Epithelial cell of proximal tubule (primary cell): ENCODE measurements around the gene MORN1. TPM values are rescaled to one million over a fixed set of nuclear protein-coding genes. Genes with fewer than 3 reads are reported as not detected.

Experiments
- DNase-seq: peaks from one replicate; pipeline ENCODE4 v3.0.0-alpha.2; 2011; ENCODE audit warnings: low read depth
- H3K4me3 ChIP-seq: 2 replicates; pipeline ENCODE4 v1.5.1; 2011; ENCODE audit warnings: low read depth, mild to moderate bottlenecking, low read length
- total RNA-seq: library from RNA; depleted of rRNA; stranded (reverse); fragments of >200 nt; gene quantifications from 2 replicates; pipeline ENCODE4 v1.2.3, GENCODE V29; 2015
- TF ChIP-seq, protein P1 (sequence below): conservative IDR thresholded peaks from 2 replicates; pipeline ENCODE4 v1.5.1; 2012; ENCODE audit warnings: low read depth, mild to moderate bottlenecking, low read length

The MORN1 gene
- total RNA-seq, 1 donor from 2014 or later = 8.1 TPM

DNA sequence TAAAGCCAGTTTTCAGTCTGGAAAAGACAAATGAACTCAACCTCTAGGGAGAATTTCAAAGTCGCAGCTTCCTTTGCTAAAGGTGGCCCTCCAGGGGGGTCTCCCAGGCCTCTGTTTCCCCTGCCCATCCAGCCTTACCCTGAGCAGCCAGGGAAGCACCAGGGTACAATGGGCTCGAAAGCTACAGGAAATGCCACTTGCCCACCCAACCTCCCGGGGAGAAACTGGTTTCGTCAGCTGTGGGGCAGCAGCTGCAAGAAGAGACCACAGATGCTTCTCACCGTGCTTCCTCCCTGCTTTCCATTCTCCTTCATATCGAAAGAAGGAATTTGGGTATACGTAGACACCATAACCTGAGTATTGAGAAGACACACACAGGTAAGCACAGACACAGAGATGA lies 1.7 kb downstream of the MORN1 start:
- no peak for DNase-seq
- TF ChIP-seq, protein P1, sequence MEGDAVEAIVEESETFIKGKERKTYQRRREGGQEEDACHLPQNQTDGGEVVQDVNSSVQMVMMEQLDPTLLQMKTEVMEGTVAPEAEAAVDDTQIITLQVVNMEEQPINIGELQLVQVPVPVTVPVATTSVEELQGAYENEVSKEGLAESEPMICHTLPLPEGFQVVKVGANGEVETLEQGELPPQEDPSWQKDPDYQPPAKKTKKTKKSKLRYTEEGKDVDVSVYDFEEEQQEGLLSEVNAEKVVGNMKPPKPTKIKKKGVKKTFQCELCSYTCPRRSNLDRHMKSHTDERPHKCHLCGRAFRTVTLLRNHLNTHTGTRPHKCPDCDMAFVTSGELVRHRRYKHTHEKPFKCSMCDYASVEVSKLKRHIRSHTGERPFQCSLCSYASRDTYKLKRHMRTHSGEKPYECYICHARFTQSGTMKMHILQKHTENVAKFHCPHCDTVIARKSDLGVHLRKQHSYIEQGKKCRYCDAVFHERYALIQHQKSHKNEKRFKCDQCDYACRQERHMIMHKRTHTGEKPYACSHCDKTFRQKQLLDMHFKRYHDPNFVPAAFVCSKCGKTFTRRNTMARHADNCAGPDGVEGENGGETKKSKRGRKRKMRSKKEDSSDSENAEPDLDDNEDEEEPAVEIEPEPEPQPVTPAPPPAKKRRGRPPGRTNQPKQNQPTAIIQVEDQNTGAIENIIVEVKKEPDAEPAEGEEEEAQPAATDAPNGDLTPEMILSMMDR = no peak
- no peak overlapping the region for H3K4me3 ChIP-seq

DNA sequence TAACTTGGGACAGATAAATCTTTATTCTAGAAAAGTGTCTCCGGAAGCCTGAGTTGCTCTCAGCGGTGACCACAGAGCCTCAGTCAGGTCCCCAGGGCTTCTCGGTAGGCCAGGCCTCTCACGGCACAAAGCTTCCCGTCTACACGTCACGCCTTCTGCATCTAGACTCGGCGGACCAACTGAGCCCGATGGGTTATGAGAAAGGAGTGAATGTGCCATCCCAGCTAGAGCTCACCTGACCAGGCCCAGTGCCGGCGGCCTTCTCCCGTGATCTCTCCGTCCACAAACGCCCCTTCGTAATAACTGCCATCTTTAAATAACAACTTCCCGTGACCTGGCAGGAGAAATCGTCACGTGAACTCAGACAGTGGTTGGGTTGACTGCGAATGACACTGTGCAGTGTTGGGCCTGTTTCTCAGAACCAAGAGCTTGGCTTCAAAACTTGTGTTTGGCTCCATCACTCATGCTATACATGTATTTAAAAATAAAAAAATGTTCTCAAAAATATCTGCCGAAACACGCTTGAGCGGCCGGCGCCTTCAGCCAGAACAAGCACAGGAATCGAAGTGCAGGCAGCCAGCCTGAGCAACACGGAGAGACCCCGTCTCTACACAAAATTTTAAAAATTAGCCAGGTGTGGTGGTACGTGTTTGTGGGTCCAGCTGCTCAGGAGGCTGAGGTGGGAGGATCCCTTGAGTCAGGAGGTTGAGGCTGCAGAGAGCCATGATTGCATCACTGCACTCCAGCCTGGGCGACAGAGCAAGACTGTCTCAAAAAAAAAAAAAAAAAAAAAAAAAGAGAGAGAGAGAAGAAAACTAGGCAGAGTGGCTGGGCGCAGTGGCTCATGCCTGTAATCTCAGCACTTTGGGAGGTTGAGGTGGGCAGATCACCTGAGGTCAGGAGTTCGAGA lies 3.1 kb downstream of the MORN1 start:
- TF ChIP-seq, protein P1 = no peak
- H3K4me3 ChIP-seq = no peak overlapping the region
- DNase-seq = no peak

DNA sequence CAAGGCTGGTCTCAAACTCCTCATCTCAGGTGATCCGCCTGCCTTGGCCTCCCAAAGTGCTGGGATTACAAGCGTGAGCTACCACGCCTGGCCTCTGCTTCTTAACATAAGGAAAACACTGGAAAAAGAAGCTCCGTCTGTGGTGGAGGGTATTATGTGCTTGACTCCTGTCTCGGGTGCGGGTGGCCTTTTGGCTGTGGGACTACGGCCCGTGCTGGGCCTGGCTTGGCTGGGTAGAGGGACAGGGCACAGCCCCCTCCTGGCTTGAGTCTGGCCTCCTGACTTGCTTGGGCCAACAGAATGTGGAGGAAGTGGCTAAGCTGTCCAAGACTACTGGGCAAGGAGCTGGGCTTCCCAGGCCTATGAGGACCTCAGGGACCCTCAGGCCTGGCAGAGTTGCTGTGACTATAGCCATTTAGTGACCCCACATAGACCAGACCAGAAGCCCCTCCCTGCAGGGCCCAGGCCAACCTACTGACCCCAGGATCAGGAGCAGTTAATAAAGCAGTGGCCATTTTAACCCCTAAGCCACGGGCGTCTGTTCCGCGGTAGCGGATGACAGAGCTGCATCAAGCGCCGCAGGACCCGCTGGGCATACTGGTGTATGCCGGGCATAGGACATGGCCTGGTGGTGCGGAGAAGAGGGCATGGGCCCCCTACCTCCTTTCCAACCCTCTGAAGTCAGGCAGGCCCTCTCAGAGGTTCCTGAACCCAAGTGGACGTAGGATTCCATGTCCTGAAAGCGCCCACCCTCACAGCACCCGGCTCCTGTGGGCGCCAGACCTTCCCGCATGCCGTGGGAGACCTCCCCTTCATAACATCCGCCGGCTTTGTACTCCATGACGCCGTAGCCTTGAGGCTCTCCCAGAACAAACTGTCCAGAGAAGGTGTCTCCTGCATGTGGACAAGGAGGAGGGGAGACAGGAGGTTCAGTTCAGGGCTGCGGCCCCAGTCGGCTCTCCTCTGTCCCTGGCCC lies 4.4 kb downstream of the MORN1 start:
- TF ChIP-seq, protein P1 = no peak
- H3K4me3 ChIP-seq = no peak overlapping the region
- DNase-seq = no peak

DNA sequence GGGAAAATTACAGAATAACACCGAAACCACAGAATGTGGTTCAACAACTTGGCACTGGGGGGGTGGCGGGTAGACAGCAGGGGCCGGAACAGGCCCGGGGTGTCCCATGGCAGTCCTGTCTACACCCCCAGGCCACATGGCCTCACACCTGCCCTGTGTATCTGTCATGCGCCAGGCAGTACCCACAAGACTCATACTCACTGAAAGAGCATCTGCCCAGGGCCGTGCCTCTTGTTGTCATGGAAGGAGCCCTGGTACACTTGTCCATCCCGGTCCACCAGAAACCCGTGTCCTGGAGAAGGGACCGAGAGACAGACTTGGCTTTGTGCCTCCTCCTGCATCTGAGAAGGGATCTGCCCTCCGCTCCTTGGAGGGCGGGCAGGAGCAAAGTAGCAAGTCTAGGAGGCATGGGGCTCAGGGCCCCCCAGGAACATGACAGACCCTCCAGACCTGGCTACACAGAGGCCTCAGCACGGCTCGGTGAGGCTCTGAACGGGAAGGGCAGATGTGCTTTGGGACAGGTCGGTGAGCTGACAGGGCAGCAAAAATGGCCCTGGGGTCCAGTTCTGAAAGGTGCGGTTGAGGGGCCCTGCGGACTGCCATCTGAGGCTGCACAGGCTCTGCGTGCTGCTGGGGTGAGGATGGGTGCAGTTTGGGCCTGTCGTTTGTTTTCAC lies 5.6 kb downstream of the MORN1 start:
- DNase-seq = no peak
- TF ChIP-seq, protein P1 = no peak
- H3K4me3 ChIP-seq = no peak overlapping the region

DNA sequence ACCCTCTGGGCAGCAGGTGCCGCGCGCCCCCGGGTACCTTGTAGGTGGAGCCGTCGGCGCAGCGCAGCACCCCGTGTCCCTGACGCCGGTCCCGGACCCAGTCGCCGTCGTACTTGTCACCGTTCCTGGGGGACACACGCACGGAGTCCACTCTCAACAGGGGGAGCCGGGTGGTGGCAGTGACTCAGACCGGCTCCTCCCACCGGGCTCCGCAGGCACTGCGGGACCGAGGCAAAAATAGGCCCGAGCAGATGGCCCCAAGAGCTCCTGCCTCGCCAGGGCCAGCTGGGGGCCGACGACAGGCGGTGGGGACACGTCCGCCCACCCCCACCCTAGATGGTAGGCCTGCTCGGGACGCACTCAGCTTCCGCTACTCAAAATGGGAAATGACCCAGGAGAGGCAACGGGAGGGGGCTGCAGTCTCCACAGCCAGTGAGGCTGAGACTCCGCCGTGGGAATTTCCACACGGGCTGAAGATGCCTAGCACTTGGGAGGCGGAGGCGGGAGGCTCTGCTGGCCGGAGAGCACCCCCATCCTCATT lies 6.3 kb downstream of the MORN1 start:
- TF ChIP-seq, protein P1 = no peak
- no peak overlapping the region for H3K4me3 ChIP-seq
- no peak for DNase-seq

DNA sequence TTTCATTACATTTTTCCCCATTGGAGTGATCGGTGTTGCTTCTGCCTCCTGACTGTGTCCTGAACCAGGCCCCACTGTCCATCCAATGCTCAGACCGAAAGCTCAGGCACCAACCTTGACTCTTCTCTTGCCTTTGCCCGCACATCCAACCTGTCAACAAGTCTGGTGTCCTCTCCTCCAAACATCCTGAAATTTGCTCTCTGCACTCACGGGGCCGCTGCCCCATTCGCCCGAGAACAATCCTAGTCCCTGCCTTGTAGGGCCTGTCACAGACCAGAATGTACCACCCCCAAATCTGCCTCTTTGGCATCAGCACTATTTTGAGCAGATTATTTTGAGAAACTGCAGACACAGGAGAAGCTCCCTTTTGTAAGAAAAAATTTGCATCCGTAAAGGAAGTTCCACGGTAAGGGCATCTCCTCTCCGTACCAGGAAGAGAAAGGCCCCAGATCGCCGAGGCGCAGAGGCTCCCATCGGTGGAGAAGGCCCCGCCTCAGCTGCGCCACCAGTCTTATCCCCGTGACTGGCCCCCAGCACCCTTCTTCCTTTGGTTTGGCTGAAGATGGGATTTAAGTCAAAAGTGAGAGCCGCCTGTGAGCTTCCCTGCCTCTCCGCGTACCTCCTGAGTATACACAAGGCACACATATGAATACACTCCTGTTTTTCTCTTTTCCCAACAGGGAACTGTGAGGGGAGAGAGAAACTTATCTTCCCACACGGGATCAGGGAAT lies 7.1 kb downstream of the MORN1 start:
- TF ChIP-seq, protein P1 = no peak
- no peak for DNase-seq
- H3K4me3 ChIP-seq = no peak overlapping the region
